NCI-H460 (cell line): ENCODE results near the gene GSTM2. TPM values are rescaled to one million over a fixed set of nuclear protein-coding genes. Genes with fewer than 3 reads are reported as not detected.
A peak's percentile ranks its signal among the peaks of the same experiment; 100 is the strongest.

Experiments
- DNase-seq: peaks from one replicate; pipeline ENCODE4 v3.0.0-alpha.2; 2016; ENCODE audit warnings: low read depth; ENCODE audit errors: extremely low read depth
- total RNA-seq: library from RNA; depleted of rRNA; stranded (reverse); fragments of >200 nt; shearing (Covaris generic); gene quantifications from 2 replicates; pipeline ENCODE4 v1.2.3, GENCODE V29; 2014

The GSTM2 gene
- total RNA-seq, 1 experiment from 2014 or later, result 9.8 TPM

DNA sequence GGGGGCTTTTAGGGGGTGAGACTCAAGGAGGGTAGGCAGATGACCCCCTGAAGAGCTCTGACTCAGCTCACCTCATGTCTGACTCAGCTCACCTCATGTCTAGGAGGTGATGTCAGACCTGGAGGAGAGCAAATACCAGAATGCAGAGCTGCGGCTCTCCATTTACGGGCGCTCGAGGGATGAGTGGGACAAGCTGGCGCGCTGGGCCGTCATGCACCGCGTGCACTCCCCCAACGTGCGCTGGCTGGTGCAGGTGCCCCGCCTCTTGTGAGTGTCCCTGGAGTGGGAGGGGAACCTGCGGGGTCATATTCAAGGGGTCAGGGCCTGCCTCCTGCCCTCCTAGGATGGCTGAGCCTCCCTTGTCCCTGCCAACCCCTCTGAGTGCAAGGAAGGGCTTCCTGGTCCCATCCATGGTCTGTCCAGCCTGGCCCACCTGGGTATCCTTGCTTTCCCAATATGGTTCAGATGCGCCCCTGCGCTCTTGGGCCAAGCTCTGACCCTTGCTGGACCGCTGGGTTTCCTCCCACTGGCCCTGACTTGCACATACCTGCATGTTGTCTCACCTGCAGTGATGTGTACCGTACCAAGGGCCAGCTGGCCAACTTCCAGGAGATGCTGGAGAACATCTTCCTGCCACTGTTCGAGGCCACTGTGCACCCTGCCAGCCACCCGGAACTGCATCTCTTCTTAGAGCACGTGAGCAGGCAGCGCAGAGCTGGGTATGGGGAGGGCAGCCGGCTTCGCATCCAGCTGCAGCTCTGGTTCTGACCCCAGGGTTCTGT is 39.1 kb upstream of the GSTM2 start:
- no peak for DNase-seq

DNA sequence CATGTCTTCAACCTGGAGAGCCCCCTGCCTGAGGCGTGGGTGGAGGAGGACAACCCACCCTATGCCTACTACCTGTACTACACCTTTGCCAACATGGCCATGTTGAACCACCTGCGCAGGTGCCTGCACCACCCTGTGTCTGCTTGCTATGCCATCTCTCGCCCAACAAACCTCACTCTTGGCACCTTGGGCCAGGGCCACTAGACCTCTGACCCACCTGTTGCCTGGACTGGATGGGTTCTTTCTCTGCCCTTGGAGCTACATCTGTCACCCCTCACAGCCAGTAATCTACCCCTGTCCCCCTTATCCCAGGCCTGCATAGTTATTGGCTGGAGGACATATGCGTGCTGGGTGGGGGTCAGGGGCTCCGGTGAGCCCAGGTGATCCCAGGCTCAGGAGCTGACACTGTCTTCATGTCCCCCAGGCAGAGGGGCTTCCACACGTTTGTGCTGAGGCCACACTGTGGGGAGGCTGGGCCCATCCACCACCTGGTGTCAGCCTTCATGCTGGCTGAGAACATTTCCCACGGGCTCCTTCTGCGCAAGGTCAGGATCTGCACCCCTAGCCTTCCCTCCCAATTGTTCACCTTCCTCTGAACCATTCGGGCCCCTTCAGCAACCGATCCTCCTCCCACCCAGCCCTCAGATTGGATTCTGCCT is 38.4 kb upstream of the GSTM2 start:
- DNase-seq, result no peak

DNA sequence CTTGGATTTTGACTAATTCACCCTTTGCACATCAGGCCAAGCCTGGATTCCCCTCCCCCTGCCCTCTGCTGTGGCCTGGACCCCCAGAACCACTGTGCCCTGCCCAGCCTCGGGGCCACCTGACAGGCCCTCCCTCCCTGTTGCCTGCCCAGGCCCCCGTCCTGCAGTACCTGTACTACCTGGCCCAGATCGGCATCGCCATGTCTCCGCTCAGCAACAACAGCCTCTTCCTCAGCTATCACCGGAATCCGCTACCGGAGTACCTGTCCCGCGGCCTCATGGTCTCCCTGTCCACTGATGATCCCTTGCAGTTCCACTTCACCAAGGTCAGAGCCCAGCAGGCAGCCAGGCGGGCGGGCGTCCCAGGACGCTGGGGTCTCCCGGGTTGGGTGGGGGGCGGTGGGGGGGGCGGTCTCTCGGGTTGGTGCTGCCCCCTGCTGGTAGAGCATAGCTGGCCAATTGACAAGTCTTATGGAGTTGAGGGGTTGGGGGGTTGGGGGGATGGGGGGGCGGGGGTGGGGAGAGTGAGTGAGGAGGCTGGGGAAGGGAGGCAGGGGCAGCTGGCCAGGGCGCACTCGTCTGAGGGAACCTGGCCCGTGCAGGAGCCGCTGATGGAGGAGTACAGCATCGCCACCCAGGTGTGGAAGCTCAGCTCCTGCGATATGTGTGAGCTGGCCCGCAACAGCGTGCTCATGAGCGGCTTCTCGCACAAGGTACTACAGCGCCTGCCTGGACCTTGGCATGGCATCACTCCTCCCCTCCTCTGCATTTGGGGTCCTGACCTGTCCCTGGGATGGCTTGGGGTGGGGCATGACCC is 37.6 kb upstream of the GSTM2 start:
- no peak for DNase-seq

DNA sequence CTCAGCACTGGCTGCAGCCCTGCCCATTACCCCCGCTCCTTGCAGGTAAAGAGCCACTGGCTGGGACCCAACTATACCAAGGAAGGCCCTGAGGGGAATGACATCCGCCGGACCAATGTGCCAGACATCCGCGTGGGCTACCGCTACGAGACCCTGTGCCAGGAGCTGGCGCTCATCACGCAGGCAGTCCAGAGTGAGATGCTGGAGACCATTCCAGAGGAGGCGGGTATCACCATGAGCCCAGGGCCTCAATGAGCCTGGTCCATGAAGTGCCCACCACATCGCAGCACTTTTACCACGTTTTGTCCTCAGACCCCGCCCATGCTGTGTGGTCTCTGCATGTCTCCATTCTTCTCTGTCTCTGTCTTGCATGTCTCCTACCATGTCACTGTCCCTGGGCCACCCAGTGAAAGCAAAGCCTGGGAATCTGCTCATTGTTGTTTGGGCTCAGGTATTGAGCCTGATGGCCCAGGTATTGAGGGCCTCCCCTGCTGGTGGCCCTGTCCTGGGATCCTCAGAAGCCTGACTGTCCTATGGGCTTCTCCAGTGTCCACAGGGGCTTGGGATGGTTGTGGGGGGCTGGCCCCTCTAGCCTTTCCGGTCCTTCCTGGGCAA is 36.9 kb upstream of the GSTM2 start:
- no peak for DNase-seq

DNA sequence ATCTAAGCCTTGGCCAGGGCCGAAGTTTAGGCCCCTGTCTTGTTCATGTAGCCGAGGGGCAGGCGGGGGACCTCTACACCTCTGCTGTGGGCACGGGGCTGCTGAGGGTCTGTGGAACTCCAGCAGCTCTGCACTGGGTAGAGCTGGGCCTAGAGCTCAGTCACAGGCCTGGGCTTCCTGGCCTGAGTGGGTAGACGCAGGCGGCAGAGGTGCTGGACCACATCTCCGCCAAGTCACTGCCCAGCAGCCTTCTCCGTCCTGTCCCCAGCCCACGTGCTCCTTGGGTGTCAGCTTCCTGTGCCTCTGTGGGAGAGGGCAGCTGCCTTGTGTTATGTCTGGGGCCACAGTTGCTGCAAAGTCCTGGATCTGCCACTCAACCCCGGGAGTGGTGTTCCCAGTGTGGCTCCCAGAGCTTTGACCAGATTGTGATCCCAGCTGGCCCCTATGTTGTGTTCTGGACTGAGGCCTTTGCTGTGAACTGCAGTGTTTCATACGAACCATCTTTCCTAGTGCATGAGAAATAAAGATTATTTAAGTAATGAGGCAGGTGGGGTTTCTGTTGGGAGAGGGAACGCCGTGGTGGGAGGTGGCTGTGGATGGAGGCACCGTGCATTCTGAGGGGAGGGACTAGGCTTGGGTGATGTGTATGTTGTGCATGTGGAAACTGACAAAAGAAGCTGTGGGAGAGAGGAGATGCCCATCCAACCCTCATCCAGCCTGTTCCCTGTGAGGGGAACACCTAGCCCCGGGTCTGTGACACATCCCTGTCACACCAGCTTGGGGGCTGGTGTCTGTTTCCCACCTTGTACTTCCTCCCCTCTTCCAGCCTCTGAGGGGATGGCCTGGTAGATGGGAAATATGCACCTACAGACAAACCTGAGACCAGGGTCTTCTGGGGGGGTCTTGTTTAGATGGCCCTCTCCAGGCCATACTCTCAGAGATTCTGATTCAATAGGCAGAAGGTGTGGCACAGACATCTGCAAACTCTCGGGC is 36.0 kb upstream of the GSTM2 start:
- no peak for DNase-seq

DNA sequence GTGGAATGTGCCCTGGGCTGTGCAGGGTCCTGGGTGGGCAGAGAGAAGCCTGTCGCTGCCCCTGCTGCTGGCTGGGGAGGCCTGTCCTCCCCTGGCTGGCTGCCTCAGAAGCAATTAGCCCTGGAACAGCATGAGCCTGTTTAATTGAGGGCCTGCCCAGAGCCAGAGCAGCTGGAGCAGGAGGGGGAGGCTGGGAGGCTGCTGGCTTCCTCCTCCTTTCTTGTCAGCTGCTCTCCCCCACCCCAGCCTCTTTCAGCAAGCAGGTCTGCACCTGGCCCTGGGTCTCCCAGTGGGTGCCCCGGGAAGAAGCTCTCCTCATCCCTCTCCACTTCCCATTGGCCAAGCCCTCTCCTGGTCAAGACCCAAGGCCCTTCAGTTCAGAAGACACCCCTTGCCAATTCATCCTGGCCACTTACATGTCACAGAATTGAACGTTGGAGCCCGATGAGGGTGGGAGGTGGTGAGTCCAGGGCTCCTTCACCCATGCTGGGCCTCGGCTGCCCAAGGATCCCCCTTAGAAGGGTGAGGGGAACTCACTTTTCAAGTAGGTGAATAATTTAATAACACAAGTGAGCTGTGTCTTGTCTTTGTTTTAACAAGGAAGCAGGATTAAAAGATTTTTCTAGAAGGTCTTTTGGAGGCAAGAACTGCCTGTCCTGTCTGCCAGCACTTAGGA is 35.0 kb upstream of the GSTM2 start:
- no peak for DNase-seq

DNA sequence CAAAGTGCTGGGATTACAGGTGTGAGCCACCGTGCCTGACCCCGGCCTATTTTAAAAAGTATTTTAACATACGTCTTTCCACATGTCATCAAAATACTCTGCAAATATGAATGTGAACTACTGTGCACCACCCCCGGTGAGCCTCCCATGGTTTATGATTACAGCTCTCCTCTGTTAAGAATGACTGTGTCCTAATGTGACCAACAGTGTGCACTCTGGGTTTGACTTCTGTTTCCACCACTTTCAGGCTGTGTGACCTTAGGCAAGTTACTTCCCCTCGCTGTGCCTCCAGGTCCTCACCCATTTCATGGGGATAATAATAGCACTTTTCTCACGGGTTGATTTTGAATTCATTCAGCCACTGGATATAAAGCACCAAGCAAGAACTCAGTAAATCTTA is 33.6 kb upstream of the GSTM2 start:
- DNase-seq, result no peak

DNA sequence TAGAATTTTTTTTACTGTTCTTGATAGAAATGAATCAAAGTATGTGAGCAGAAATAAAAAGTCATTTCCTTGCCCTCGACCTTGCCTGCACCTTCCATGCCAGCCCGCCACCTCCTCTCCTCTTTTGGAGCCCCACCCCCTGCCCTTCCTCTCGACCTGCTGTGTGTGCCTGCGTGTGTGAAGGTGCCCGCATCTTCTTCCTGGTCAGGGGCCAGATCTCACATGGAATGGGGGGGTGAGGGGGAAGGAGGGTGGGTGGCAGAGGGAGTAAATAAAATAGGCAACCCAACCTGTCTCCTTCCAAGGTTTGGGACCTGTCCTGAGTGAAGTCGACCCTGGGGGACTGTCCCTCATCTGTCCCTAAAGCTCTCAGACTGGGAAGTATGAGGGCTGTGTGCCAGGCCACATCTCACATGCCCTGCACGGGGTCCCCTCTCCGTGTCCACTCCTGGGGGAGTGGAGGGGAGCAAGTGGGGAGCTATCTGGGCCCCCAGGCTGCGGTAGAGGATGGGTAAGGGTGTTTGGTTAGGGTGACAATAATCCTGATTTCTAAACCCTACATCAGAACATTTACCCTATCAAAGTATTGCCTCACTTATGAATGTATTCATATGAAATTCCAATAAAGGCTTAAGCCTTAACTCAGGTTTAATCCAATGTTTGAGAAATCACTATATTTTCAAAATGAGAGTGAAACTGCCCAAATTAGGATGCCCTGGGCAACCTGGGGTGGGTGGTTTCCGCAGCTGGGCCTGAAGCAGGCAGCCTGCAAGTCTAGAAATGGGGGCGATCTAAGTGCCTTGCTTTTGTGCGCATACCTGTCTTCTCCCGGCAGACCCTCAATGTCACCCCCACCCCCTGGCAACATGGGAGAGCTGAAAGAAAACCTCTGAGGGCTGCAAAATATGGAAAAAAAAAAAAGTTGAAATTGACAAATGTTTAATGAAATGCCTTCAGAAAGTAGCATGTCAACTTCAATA is 32.8 kb upstream of the GSTM2 start:
- DNase-seq, result no peak

DNA sequence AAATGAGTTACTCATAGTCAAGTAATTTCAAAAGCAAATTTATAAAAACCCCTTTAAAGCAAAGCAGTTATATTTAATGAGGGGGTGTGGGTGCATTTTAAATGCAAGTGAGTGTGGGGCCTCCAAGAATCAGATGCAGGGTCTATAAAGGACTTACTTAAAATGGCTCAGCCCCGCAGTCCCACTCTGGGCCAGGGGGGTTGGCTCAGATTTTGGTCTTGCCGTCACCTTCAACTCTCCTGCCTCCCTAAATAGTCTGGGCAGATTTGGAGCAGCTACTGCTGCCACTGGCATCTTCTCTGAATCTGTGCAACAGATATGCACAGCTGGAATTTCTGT is 32.0 kb upstream of the GSTM2 start:
- no peak for DNase-seq

DNA sequence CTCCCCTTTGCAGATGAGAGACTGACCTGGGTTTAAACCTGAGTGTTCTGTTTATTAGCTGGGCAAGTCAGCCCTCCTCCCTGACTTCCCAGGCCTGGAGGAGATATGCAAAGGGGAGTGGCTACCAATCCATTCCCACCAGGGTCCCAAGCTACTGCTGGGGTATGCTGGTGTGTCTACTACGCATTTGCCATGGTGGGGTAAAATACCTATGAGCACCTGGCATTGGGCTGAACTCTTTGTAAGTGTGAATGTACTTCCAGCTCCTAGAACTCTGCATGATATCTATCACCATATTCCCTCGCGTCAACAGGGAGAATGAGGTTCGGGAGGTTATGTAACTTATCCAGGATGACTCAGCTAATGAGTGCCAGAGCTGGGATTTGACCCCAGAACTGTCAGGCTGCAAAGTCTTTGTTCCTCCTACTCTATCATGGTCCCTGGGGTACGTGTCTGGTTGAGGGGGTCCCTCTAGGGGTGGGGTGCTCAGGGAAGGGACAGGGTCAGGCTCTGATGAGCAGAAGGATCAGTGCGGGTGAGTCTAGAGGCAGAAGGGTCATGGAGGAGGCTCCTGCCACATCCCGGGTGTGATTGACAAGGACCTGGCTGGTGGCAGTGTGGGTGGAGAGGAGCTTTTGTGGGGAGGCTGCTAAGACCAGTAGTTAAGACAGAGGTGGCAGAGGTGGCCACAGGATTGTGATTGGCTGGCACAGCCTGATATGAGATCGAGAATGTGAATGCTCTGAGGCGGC is 31.5 kb upstream of the GSTM2 start:
- peak; percentile 48 for DNase-seq

DNA sequence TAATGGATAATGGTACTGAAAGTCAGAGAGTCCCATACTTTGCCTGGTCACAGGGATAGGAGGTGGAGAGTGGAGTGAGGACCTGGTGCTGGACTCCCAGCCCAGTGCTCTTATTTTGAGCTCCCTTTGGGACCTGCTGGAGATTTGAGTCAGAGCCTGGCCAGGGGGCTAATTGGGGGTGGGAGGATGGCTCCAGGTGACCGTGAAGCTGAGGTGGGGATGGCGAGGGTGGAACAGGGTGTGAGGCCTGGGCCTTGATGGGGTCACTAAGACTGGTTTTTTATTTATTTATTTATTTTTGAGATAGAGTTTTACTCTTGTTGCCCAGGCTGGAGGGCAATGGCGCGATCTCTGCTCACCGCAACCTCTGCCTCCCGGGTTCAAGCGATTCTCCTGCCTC is 30.4 kb upstream of the GSTM2 start:
- DNase-seq, result no peak

DNA sequence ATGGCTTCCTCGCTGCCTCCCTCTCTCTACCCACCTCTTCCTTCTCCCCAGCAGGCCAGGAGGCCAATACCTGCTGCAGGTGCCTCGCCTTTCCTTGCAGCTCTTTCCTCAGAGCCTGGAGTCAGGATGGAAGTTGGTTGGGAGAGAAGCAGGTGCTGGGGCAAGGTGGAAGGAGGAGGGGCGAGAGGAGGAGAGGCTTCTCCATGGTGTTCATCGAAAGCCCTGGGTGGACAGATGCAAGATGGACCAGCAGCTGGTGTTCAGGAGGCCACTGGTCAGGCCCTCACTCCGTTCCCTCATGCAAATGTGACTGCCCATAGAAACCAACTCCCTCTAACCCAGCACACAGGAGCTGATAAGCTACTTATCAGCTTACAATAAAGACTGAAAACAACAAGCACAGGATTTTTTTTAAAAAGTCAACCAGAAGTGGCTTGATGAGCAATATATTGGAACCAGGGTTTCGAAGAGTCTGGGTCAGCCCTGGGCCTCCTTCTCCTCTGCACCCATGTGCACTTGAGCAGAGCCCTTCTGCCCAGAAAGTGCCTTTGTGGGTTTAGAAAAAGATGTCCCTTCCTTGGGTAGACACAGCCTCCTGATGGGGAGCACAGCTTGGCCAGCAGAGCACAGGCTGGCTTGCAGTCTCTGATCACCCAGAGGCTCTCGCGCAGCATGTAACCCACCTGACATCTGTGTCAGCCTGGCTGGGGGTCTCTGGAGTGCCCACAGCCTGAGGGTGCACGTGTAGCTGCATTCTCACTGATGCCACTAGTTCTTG is 28.6 kb upstream of the GSTM2 start:
- no peak for DNase-seq

DNA sequence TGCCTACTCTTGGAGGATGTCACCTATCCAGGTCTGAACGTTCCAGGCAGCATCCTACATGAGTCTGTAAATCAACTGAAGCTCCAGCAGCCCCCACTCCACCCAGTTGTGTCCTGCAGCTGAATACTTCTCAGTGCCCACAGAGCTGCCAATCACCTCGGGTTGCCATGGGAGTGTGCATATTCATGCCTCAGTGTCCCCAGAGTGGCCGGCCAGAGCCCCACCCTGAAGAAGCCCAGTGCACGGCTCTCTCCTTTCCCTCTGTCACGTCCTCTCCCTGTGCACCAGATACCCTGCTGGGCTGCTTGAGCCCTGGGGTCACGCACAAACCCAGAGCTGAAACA is 28.0 kb upstream of the GSTM2 start:
- no peak for DNase-seq

DNA sequence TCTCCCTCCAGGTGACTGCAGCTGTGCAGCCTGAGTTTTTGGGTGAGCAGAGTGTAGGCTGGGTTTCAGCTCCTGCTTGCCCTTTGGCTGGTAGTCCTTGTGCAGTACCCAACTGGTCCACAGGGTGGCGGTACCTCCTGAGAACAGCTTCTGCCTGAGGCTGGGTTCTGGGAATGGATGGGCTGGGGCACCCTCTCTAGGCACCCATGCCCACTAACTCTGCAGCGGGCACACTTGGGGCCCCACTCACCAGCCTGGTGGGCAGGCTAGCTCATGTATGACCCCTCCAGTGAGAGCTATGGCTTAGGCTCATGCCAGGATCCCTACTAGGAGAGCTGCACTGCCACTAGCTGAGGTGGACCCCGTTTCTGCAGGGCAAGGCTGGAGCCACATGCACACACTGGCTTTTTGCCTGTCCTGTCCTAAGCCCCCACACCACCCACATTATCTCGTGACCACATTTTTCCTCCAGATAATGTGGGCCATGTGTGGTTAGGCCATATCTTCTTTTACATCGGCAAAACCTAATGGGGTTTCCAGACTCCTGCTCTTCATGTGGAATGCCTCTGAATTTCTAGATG is 27.5 kb upstream of the GSTM2 start:
- peak; percentile 61 for DNase-seq

DNA sequence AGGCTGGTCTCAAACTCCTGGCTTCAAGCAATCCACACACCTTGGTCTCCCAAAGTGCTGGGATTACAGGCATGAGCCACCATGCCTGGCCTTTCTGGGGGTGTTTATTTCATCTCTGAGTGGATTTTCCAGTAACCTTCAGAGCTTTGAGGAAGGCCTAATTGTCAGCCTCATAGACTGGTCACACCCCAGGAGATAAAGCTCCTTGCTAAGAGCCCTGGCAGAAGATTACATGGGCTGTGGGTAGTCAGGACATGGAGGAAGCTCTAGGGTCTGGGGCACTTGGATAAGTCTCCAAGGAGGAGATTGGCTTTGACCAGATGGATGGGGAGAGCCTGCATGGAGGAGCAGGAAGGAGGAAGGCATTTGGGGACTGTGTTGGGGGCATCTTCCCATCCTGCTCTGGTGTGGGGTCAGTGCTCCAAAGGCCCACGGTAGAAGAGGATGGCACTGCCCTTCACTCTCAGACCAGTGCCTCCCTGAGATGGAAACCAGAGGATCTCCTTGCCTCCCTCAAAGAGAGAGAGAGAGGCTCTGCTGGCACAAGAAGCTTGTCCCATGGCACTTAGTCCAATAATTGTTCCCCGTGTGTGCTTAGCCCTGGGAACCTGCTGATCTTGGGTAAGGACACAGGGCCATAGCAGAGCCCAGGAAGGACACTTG is 26.6 kb upstream of the GSTM2 start:
- DNase-seq, result no peak

DNA sequence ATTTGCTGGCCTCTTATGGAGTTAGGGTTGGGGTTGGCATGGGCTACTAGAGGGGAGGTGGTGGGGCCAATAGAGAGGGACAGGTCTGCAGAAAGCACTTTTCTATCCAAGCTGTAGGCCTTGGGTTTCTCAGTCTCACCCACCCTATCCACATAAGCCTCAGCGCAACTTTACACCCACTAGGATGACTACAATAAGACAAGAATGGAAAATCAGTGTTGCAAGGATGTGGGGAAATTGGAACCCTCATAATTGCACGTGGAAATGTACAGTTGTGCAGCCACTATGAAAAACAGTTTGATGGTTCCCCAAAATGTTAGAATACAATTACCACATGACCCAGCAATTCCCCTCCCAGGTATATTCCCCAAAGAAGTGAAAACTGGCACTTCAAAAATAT is 26.0 kb upstream of the GSTM2 start:
- no peak for DNase-seq
